ENCODE data around the gene FBXO27. TPM values are rescaled to one million over a fixed set of nuclear protein-coding genes. Genes with fewer than 3 reads are reported as not detected.
"Not testable (repeated sequence)": the region's sequence is repeated elsewhere in the genome, so short reads cannot be mapped to it uniquely, and the experiment has no call there.

Gene FBXO27
- total RNA-seq, 1 donor from 2014 or later, result 6.0 TPM

DNA sequence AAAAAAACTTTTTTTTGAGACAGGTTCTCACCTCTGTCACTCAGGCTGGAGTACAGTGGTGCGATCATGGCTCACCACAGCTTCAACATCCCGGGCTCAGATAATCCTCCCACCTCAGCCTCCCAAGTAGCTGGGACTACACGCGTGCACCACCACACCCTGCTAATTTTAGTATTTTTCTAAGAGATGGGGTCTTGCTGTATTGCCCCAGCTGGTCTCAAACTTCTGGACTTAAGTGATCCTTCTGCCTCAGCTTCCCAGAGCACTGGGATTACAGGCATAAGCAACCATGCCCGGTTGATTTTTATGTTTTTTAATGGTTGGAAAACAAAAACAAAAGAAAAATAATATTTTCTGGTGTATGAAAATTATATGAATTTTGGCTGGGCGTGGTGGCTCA lies 42.6 kb upstream of the FBXO27 start:
- TF ChIP-seq, protein P1, sequence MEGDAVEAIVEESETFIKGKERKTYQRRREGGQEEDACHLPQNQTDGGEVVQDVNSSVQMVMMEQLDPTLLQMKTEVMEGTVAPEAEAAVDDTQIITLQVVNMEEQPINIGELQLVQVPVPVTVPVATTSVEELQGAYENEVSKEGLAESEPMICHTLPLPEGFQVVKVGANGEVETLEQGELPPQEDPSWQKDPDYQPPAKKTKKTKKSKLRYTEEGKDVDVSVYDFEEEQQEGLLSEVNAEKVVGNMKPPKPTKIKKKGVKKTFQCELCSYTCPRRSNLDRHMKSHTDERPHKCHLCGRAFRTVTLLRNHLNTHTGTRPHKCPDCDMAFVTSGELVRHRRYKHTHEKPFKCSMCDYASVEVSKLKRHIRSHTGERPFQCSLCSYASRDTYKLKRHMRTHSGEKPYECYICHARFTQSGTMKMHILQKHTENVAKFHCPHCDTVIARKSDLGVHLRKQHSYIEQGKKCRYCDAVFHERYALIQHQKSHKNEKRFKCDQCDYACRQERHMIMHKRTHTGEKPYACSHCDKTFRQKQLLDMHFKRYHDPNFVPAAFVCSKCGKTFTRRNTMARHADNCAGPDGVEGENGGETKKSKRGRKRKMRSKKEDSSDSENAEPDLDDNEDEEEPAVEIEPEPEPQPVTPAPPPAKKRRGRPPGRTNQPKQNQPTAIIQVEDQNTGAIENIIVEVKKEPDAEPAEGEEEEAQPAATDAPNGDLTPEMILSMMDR (IDR thresholded peaks at IDR 0.05), result no peak
- no peak for DNase-seq (ENCODE audit: extremely low spot score, unreplicated experiment)
- H3K36me3 Mint-ChIP-seq (ENCODE audit: unreplicated experiment), result no peaks in the 10 kb centered on the region
- no peaks in the 10 kb centered on the region for H3K27me3 Mint-ChIP-seq (ENCODE audit: unreplicated experiment)
- no peak overlapping the region for H3K4me3 Mint-ChIP-seq (ENCODE audit: unreplicated experiment)
- H3K9me3 Mint-ChIP-seq (ENCODE audit: unreplicated experiment), result no peaks in the 10 kb centered on the region
- H3K27ac Mint-ChIP-seq (ENCODE audit: unreplicated experiment), result no peak overlapping the region
- H3K4me1 Mint-ChIP-seq (ENCODE audit: unreplicated experiment), result peaks cover 6% of the 10 kb centered on the region

DNA sequence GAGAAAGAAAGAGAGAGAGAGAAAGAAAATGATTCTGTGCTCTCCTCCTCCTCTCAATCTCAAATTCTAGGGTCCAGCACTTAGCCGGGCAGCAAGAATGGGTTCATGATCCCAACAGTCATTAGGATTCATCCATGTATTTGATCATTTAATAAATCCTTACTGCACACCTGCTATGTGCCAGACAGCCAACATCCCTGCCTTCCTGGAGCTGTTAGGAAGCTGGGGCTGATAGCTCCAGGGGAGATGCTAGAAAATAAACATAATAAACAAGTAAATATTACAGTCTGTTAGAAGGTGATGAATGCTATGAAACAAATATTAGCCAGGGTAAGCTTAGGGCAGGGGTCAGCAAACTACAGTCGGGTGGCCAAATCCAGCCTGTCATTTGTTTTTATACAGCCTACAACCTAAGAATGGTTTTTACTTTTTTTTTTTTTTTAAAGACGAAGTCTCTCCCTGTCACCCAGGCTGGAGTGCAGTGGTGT lies 41.9 kb upstream of the FBXO27 start:
- H3K27ac Mint-ChIP-seq (ENCODE audit: unreplicated experiment), result no peak overlapping the region
- TF ChIP-seq, protein P1 (IDR thresholded peaks at IDR 0.05), result no peak
- no peaks in the 10 kb centered on the region for H3K9me3 Mint-ChIP-seq (ENCODE audit: unreplicated experiment)
- DNase-seq (ENCODE audit: extremely low spot score, unreplicated experiment), result no peak
- no peaks in the 10 kb centered on the region for H3K36me3 Mint-ChIP-seq (ENCODE audit: unreplicated experiment)
- H3K4me1 Mint-ChIP-seq (ENCODE audit: unreplicated experiment), result peaks cover 6% of the 10 kb centered on the region
- H3K4me3 Mint-ChIP-seq (ENCODE audit: unreplicated experiment), result no peak overlapping the region
- no peaks in the 10 kb centered on the region for H3K27me3 Mint-ChIP-seq (ENCODE audit: unreplicated experiment)

DNA sequence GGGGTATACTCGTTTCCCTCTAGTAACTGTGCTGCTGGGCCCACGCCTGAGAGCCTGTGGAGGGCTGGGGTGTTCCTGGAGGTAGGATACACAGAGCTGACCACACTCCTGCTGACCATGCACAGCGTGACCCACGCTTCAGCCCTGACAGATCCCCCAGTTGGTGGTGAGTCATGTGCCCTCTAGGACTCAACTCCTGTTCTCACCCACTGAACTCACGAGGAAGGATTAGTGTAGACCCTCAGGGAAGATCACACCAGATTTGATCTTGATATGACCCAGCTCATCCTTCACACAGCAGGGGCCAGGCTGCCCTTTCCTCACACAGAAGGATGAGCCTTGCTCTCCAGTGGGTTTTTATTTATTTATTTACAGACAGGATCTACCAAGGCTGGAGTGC lies 38.5 kb upstream of the FBXO27 start:
- Mint-ChIP-seq H3K4me3 (ENCODE audit: unreplicated experiment) (no peak overlapping the region), H3K9me3 (ENCODE audit: unreplicated experiment) (no peaks in the 10 kb centered on the region), H3K27ac (ENCODE audit: unreplicated experiment) (no peak overlapping the region), H3K27me3 (ENCODE audit: unreplicated experiment) (peaks cover 8% of the 10 kb centered on the region), H3K36me3 (ENCODE audit: unreplicated experiment) (no peaks in the 10 kb centered on the region), H3K4me1 (ENCODE audit: unreplicated experiment) (peaks cover 6% of the 10 kb centered on the region)
- DNase-seq (ENCODE audit: extremely low spot score, unreplicated experiment), result no peak
- TF ChIP-seq, protein P1 (IDR thresholded peaks at IDR 0.05), result no peak

DNA sequence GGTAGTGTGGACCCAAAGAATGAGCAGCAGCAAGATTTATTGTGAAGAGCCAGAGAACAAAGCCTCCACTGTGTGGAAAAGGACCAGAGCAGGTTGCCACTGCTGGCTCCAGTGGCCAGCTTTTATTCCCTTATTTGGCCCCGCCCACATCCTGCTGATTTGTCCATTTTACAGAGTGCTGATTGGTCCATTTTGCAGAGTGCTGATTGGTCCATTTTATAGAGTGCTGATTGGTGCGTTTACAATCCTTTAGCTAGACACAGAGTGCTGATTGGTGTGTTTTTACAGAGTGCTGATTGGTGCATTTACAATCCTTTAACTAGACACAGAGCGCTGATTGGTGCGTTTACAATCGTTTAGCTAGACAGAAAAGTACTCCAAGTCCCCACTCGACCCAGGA lies 35.9 kb upstream of the FBXO27 start:
- peaks cover 11% of the 10 kb centered on the region for H3K27me3 Mint-ChIP-seq (ENCODE audit: unreplicated experiment)
- DNase-seq (ENCODE audit: extremely low spot score, unreplicated experiment); H3K9me3 Mint-ChIP-seq (ENCODE audit: unreplicated experiment); H3K4me1 Mint-ChIP-seq (ENCODE audit: unreplicated experiment); H3K36me3 Mint-ChIP-seq (ENCODE audit: unreplicated experiment); H3K27ac Mint-ChIP-seq (ENCODE audit: unreplicated experiment); H3K4me3 Mint-ChIP-seq (ENCODE audit: unreplicated experiment): not testable (repeated sequence)

DNA sequence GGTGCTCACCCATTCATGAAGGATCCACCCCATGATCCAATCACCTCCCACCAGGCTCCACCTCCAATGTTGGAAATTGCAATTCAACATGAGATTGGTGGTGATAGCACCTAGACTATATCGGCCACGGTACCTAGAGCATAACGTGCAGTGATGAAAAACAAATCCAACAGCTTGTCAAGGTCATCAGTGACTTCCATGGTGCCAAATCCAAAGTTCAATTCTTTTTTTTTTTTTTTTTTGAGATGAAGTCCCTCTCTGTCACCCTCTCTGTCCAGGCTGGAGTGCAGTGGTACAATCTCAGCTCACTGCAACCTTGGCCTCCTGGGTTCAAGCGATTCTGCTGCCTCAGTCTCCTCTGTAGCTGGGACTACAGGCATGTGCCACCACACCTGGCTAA lies 34.8 kb upstream of the FBXO27 start:
- no peak overlapping the region for H3K4me3 Mint-ChIP-seq (ENCODE audit: unreplicated experiment)
- H3K9me3 Mint-ChIP-seq (ENCODE audit: unreplicated experiment), result no peaks in the 10 kb centered on the region
- no peaks in the 10 kb centered on the region for H3K4me1 Mint-ChIP-seq (ENCODE audit: unreplicated experiment)
- TF ChIP-seq, protein P1 (IDR thresholded peaks at IDR 0.05), result no peak
- no peak overlapping the region for H3K27ac Mint-ChIP-seq (ENCODE audit: unreplicated experiment)
- no peaks in the 10 kb centered on the region for H3K36me3 Mint-ChIP-seq (ENCODE audit: unreplicated experiment)
- H3K27me3 Mint-ChIP-seq (ENCODE audit: unreplicated experiment), result peaks cover 11% of the 10 kb centered on the region
- DNase-seq (ENCODE audit: extremely low spot score, unreplicated experiment), result no peak

DNA sequence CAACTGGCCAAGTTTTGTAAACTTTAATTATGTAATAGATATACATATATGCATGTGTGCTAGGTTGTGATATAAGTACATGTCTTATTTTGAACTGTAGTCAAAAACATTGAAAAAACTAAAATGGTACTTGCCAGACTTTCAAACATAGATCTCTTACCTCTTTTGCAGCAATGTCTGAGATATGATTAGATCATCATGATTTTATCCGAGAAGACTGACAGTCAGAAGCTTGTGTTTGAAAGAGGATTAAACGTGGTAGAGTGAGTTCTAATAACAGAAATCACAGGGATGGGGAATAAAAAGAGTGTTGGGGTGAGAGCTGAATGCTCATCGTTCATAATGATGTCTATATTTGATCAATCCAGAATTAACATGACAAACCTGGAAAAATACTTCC lies 33.6 kb upstream of the FBXO27 start:
- TF ChIP-seq, protein P1 (IDR thresholded peaks at IDR 0.05), result no peak
- Mint-ChIP-seq H3K36me3 (ENCODE audit: unreplicated experiment) (no peaks in the 10 kb centered on the region), H3K9me3 (ENCODE audit: unreplicated experiment) (no peaks in the 10 kb centered on the region), H3K4me3 (ENCODE audit: unreplicated experiment) (no peak overlapping the region), H3K4me1 (ENCODE audit: unreplicated experiment) (no peaks in the 10 kb centered on the region), H3K27me3 (ENCODE audit: unreplicated experiment) (peaks cover 16% of the 10 kb centered on the region), H3K27ac (ENCODE audit: unreplicated experiment) (no peak overlapping the region)
- no peak for DNase-seq (ENCODE audit: extremely low spot score, unreplicated experiment)

Measured in osteocyte (in vitro differentiated cells).